ENCODE data around the gene RNF146. TPM values are rescaled to one million over a fixed set of nuclear protein-coding genes. Genes with fewer than 3 reads are reported as not detected.

The RNF146 gene
- total and polyA plus RNA-seq, 2 of the 13 experiments (the other 11 are each of a cell fraction or from before 2014, with no cell fraction given): 18.8 to 27.6 TPM

DNA sequence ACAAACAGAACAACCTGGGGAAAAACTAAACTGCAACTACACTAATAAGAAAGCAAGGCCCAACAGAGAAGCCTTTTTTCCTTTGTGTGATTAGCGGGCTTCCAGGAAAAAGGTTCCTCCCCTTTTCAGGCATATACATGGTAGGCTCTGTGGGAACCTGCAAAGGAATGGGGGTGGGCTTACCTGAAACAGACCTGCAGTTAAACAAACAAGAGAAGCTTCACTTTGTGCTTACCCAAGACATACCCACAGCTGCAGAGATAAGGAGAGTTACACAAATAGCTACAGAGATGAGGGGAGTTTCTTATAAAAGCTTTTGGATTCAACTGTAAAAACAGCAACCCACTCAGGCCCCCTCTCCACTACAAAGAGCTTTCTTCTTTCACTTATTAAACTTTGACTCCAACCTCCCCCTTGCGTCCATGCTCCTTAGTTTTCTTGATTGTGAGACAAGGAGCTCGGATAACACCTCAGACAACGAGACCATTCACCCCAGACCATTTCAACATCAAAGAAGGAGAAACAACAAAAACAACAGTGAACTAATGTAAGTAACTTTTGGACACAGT, 30.9 kb downstream of the RNF146 start (continued):
- no peak for TF ChIP-seq KDM5B (CRISPR knock-in tag; IDR thresholded peaks at IDR 0.05; ENCODE audit: borderline replicate concordance)
- TF ChIP-seq FOXM1 (CRISPR knock-in tag; IDR thresholded peaks at IDR 0.05): no peak
- TF ChIP-seq, protein P1, sequence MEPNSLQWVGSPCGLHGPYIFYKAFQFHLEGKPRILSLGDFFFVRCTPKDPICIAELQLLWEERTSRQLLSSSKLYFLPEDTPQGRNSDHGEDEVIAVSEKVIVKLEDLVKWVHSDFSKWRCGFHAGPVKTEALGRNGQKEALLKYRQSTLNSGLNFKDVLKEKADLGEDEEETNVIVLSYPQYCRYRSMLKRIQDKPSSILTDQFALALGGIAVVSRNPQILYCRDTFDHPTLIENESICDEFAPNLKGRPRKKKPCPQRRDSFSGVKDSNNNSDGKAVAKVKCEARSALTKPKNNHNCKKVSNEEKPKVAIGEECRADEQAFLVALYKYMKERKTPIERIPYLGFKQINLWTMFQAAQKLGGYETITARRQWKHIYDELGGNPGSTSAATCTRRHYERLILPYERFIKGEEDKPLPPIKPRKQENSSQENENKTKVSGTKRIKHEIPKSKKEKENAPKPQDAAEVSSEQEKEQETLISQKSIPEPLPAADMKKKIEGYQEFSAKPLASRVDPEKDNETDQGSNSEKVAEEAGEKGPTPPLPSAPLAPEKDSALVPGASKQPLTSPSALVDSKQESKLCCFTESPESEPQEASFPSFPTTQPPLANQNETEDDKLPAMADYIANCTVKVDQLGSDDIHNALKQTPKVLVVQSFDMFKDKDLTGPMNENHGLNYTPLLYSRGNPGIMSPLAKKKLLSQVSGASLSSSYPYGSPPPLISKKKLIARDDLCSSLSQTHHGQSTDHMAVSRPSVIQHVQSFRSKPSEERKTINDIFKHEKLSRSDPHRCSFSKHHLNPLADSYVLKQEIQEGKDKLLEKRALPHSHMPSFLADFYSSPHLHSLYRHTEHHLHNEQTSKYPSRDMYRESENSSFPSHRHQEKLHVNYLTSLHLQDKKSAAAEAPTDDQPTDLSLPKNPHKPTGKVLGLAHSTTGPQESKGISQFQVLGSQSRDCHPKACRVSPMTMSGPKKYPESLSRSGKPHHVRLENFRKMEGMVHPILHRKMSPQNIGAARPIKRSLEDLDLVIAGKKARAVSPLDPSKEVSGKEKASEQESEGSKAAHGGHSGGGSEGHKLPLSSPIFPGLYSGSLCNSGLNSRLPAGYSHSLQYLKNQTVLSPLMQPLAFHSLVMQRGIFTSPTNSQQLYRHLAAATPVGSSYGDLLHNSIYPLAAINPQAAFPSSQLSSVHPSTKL (CRISPR knock-in tag; IDR thresholded peaks at IDR 0.05): peak; percentile 72
- TF ChIP-seq TRIM24 (CRISPR knock-in tag; IDR thresholded peaks at IDR 0.05): no peak
- TF ChIP-seq ZNF232 (CRISPR knock-in tag; IDR thresholded peaks at IDR 0.05; ENCODE audit: borderline replicate concordance): no peak
- TF ChIP-seq ZNF383 (CRISPR knock-in tag; IDR thresholded peaks at IDR 0.05; ENCODE audit: borderline replicate concordance): no peak
- TF ChIP-seq ZBTB42 (CRISPR knock-in tag; IDR thresholded peaks at IDR 0.05): no peak
- TF ChIP-seq CENPT (CRISPR knock-in tag; IDR thresholded peaks at IDR 0.05; ENCODE audit: low read depth): no peak
- peak; percentile 69 for TF ChIP-seq NCOA2 (CRISPR knock-in tag; IDR thresholded peaks at IDR 0.05)
- TF ChIP-seq CHCHD3 (CRISPR knock-in tag; IDR thresholded peaks at IDR 0.05): no peak
- TF ChIP-seq ZKSCAN1 (IDR thresholded peaks at IDR 0.05; ENCODE audit: low read length): no peak
- no peak for TF ChIP-seq IRX3 (CRISPR knock-in tag; IDR thresholded peaks at IDR 0.05; ENCODE audit: borderline replicate concordance, low read depth)
- no peak for TF ChIP-seq ZNF773 (CRISPR knock-in tag; IDR thresholded peaks at IDR 0.05; ENCODE audit: borderline replicate concordance)
- TF ChIP-seq ZSCAN9 (CRISPR knock-in tag; IDR thresholded peaks at IDR 0.05; ENCODE audit: borderline replicate concordance): no peak
- TF ChIP-seq ZNF431 (CRISPR knock-in tag; IDR thresholded peaks at IDR 0.05; ENCODE audit: borderline replicate concordance, low read depth): no peak
- TF ChIP-seq, protein P2, sequence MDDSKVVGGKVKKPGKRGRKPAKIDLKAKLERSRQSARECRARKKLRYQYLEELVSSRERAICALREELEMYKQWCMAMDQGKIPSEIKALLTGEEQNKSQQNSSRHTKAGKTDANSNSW (CRISPR knock-in tag; IDR thresholded peaks at IDR 0.05; ENCODE audit: borderline replicate concordance): no peak
- TF ChIP-seq, protein P3, sequence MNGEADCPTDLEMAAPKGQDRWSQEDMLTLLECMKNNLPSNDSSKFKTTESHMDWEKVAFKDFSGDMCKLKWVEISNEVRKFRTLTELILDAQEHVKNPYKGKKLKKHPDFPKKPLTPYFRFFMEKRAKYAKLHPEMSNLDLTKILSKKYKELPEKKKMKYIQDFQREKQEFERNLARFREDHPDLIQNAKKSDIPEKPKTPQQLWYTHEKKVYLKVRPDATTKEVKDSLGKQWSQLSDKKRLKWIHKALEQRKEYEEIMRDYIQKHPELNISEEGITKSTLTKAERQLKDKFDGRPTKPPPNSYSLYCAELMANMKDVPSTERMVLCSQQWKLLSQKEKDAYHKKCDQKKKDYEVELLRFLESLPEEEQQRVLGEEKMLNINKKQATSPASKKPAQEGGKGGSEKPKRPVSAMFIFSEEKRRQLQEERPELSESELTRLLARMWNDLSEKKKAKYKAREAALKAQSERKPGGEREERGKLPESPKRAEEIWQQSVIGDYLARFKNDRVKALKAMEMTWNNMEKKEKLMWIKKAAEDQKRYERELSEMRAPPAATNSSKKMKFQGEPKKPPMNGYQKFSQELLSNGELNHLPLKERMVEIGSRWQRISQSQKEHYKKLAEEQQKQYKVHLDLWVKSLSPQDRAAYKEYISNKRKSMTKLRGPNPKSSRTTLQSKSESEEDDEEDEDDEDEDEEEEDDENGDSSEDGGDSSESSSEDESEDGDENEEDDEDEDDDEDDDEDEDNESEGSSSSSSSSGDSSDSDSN (CRISPR knock-in tag; IDR thresholded peaks at IDR 0.05): no peak
- TF ChIP-seq, protein P4, sequence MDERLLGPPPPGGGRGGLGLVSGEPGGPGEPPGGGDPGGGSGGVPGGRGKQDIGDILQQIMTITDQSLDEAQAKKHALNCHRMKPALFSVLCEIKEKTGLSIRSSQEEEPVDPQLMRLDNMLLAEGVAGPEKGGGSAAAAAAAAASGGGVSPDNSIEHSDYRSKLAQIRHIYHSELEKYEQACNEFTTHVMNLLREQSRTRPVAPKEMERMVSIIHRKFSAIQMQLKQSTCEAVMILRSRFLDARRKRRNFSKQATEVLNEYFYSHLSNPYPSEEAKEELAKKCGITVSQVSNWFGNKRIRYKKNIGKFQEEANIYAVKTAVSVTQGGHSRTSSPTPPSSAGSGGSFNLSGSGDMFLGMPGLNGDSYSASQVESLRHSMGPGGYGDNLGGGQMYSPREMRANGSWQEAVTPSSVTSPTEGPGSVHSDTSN (CRISPR knock-in tag; IDR thresholded peaks at IDR 0.05): no peak
- no peak for TF ChIP-seq ZNF225 (CRISPR knock-in tag; IDR thresholded peaks at IDR 0.05)
- TF ChIP-seq, protein P5, sequence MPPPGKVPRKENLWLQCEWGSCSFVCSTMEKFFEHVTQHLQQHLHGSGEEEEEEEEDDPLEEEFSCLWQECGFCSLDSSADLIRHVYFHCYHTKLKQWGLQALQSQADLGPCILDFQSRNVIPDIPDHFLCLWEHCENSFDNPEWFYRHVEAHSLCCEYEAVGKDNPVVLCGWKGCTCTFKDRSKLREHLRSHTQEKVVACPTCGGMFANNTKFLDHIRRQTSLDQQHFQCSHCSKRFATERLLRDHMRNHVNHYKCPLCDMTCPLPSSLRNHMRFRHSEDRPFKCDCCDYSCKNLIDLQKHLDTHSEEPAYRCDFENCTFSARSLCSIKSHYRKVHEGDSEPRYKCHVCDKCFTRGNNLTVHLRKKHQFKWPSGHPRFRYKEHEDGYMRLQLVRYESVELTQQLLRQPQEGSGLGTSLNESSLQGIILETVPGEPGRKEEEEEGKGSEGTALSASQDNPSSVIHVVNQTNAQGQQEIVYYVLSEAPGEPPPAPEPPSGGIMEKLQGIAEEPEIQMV (CRISPR knock-in tag; IDR thresholded peaks at IDR 0.05; ENCODE audit: low read depth): no peak
- TF ChIP-seq NONO (IDR thresholded peaks at IDR 0.05): no peak
- no peak for TF ChIP-seq NONO (CRISPR knock-in tag; conservative IDR thresholded peaks at IDR 0.05)
